Aorta (tissue), 5 donors: ENCODE measurements around the gene CALCR. TPM values are rescaled to one million over a fixed set of nuclear protein-coding genes. Genes with fewer than 3 reads are reported as not detected.

Source experiments
- ATAC-seq: fragments of 200-7000 bp; cut with Tn5 transposase; one replicate; pipeline ENCODE4 v1.9.1; 2022; ENCODE audit warnings: moderate library complexity; ENCODE audit not compliant: low FRiP score
- DNase-seq, 2 donors: peaks; one replicate each; pipeline ENCODE4 v3.0.0-alpha.2; 2020
- H3K27ac ChIP-seq, 2 donors: one replicate each; pipeline ENCODE4 v1.5.1; 2013; ENCODE audit warnings: low read length in 2 of 2, mild to moderate bottlenecking in 2 of 2, moderate library complexity in 2 of 2, control low read depth in 1 of 2, inconsistent platforms in 1 of 2, low read depth in 1 of 2
- H3K27me3 ChIP-seq, 2 donors: one replicate each; pipeline ENCODE4 v1.6.1; 2013; ENCODE audit warnings: control low read depth in 1 of 2, low read length in 1 of 2, mild to moderate bottlenecking in 1 of 2, moderate library complexity in 1 of 2; ENCODE audit not compliant: insufficient read depth in 2 of 2, control insufficient read depth in 1 of 2
- H3K36me3 ChIP-seq, 2 donors: one replicate each; pipeline ENCODE4 v1.6.1; 2013; ENCODE audit warnings: control low read depth in 1 of 2, low read length in 1 of 2, mild to moderate bottlenecking in 1 of 2; ENCODE audit not compliant: insufficient read depth in 2 of 2, control insufficient read depth in 1 of 2
- H3K4me1 ChIP-seq, 2 donors: one replicate each; pipeline ENCODE4 v1.6.1; 2013; ENCODE audit warnings: low read length in 2 of 2, control low read depth in 1 of 2, mild to moderate bottlenecking in 1 of 2, moderate library complexity in 1 of 2; ENCODE audit not compliant: insufficient read depth in 2 of 2, control insufficient read depth in 1 of 2
- H3K4me3 ChIP-seq, 2 donors: one replicate each; pipeline ENCODE4 v1.5.1; 2013; ENCODE audit warnings: low read length in 2 of 2, control low read depth in 1 of 2, mild to moderate bottlenecking in 1 of 2
- H3K9me3 ChIP-seq: one replicate; pipeline ENCODE4 v1.6.1; 2013; ENCODE audit warnings: mild to moderate bottlenecking, low read length; ENCODE audit not compliant: control insufficient read depth
- WGBS, 2 donors: extraction: QIAGEN DNeasy Blood & Tissue Kit; methylation state at CpG; one replicate each; pipeline ENCODE4 v1.1.7; 2013; 5-methylcytosine and 5-hydroxymethylcytosine counted together
- intact Hi-C, 2 donors: fragments of 100-400 bp; cut with DNase I; formaldehyde crosslinking; loops; one replicate each; pipeline versions ENCODE4 v1.14.2 to v1.15.0; 2022
- long read RNA-seq, 2 donors: library from polyadenylated mRNA; unstranded; transcript quantifications; one replicate each; pipeline ENCODE4 v2.0.0, GENCODE V29; 2020 to 2021
- polyA plus RNA-seq, 2 donors: library from polyadenylated mRNA; stranded (reverse); fragments of 200-250 nt; gene quantifications; one replicate each; pipeline ENCODE4 v1.2.3, GENCODE V29; 2013
- total RNA-seq, 2 donors: library from RNA; stranded (reverse); fragmentation: NEBNext Ultra II Directional; extraction: Animal tissue kit (Norgen Biotek cat#: 25700); gene quantifications; one replicate each; pipeline ENCODE4 v1.2.1, GENCODE V29; 2021
- donor health status: healthy with polysubstance abuse.
- donor health status: Bipolar disorder and iron deficiency.
- donor health status: DM: no; HTN: no; CAD: no.
- donor health status: DM: no; HTN: no; CAD: no.
- donor health status: DM: yes; HTN: yes; CAD: no.

Gene CALCR
- total RNA-seq (under 1 TPM in 1 of 2 donors, not detected in 1; 0.27 TPM), polyA plus RNA-seq (under 1 TPM; 0.10 to 0.88 TPM)
- long read RNA-seq, donor 1, partial matches to known transcripts = 1 of 1 reads
- long read RNA-seq, donor 1, other reads (novel, unspliced or antisense) = 0 of 1 reads
- long read RNA-seq, donor 2 = 0 reads

- DNase-seq (no peak), ATAC-seq (no peak)
- Histone ChIP-seq H3K4me1 (no peaks in the 10 kb centered on the region), H3K36me3 (no peaks in the 10 kb centered on the region), H3K27ac (no peak within 1 kb of the TSS), H3K4me3 (no peak within 1 kb of the TSS), H3K9me3 (no peaks in the 10 kb centered on the region), H3K27me3 (no peaks in the 10 kb centered on the region)
- intact Hi-C loops = no loop called here
- 0 to 1% methylated on average over 46 of the region's 46 CpGs for WGBS, 2 donors
These were observed at the start of gene CALCR for GRCh38 chr7:93574646-93575554. Gene CALCR (minus strand): TSS chr7:93574724. CDS start chr7:93486981, 87,743 bp downstream.

- no peaks in the 10 kb centered on the region for H3K27me3 ChIP-seq
- intact Hi-C loops = no loop called here
- H3K9me3 ChIP-seq = no peaks in the 10 kb centered on the region
- 90% methylated on average over 1 of the region's 1 CpG for WGBS, 2 donors
- no peak overlapping the region for H3K27ac ChIP-seq
- H3K4me1 ChIP-seq = no peaks in the 10 kb centered on the region
- no peaks in the 10 kb centered on the region for H3K36me3 ChIP-seq
- DNase-seq = no peak
- no peak overlapping the region for H3K4me3 ChIP-seq
- no peak for ATAC-seq
These were observed 49.3 kb upstream of the CALCR start for GRCh38 chr7:93623816-93624215.

GRCh38 chr7:93622036-93623033 is 47.8 kb upstream of the CALCR start:
- ATAC-seq (no peak), DNase-seq (peak in 1 of 2 donors; percentile 65)
- H3K4me1 ChIP-seq = no peaks in the 10 kb centered on the region
- intact Hi-C loops = no loop called here
- no peaks in the 10 kb centered on the region for H3K36me3 ChIP-seq
- H3K9me3 ChIP-seq = no peaks in the 10 kb centered on the region
- 33 to 38% methylated on average over 13 of the region's 13 CpGs for WGBS, 2 donors
- H3K4me3 ChIP-seq = no peak overlapping the region
- H3K27me3 ChIP-seq = no peaks in the 10 kb centered on the region
- H3K27ac ChIP-seq = no peak overlapping the region

GRCh38 chr7:93620864-93621263 is 46.3 kb upstream of the CALCR start:
- no peak for ATAC-seq
- Histone ChIP-seq H3K27ac (no peak overlapping the region), H3K4me1 (no peaks in the 10 kb centered on the region), H3K4me3 (no peak overlapping the region), H3K36me3 (no peaks in the 10 kb centered on the region), H3K27me3 (no peaks in the 10 kb centered on the region), H3K9me3 (no peaks in the 10 kb centered on the region)
- intact Hi-C loops = no loop called here
- no peak for DNase-seq

- Histone ChIP-seq H3K27ac (no peak overlapping the region), H3K9me3 (no peaks in the 10 kb centered on the region), H3K27me3 (no peaks in the 10 kb centered on the region), H3K36me3 (no peaks in the 10 kb centered on the region), H3K4me1 (no peaks in the 10 kb centered on the region), H3K4me3 (no peak overlapping the region)
- DNase-seq (no peak), ATAC-seq (no peak)
- intact Hi-C loops = no loop called here
These were observed 45.5 kb upstream of the CALCR start for GRCh38 chr7:93620057-93620456.

- H3K4me3 ChIP-seq = no peak overlapping the region
- no peak overlapping the region for H3K27ac ChIP-seq
- intact Hi-C loops = no loop called here
- no peaks in the 10 kb centered on the region for H3K4me1 ChIP-seq
- H3K36me3 ChIP-seq = no peaks in the 10 kb centered on the region
- H3K9me3 ChIP-seq = no peaks in the 10 kb centered on the region
- no peak for ATAC-seq
- no peak for DNase-seq
- WGBS, 2 donors = 58 to 62% methylated on average over 1 of the region's 1 CpG
- H3K27me3 ChIP-seq = peaks cover 0 to 2% of the 10 kb centered on the region in 2 donors
These were observed 26.8 kb upstream of the CALCR start for GRCh38 chr7:93601363-93601762.

- WGBS, 2 donors = 79 to 82% methylated on average over 1 of the region's 1 CpG
- intact Hi-C loops = no loop called here
- no peak for DNase-seq
These were observed 19.7 kb upstream of the CALCR start for GRCh38 chr7:93594250-93594649.

GRCh38 chr7:93592588-93593266 is 18.2 kb upstream of the CALCR start:
- intact Hi-C loops = no loop called here
- Histone ChIP-seq H3K27ac (no peak overlapping the region), H3K4me3 (no peak overlapping the region), H3K27me3 (no peaks in the 10 kb centered on the region), H3K9me3 (no peaks in the 10 kb centered on the region), H3K36me3 (no peaks in the 10 kb centered on the region), H3K4me1 (no peaks in the 10 kb centered on the region)
- DNase-seq (no peak), ATAC-seq (no peak)
- WGBS, 2 donors = 68 to 74% methylated on average over 1 of the region's 1 CpG

More at GRCh38 chr7:93594250-93594649, 19.7 kb upstream of the CALCR start:
- H3K4me1 ChIP-seq = no peaks in the 10 kb centered on the region
- H3K9me3 ChIP-seq = no peaks in the 10 kb centered on the region
- no peaks in the 10 kb centered on the region for H3K27me3 ChIP-seq
- ATAC-seq = no peak
- no peak overlapping the region for H3K27ac ChIP-seq
- no peaks in the 10 kb centered on the region for H3K36me3 ChIP-seq
- no peak overlapping the region for H3K4me3 ChIP-seq
